ENCODE measurements around the gene FOXE3.

The FOXE3 gene

GRCh38 chr1:47442842-47443529 lies 26.9 kb downstream of the FOXE3 start:
- Histone ChIP-seq H3K27ac (no peak overlapping the region), H3K4me3 (no peak overlapping the region)
- DNase-seq (ENCODE audit: low spot score) = no peak
- no peak for TF ChIP-seq CTCF (IDR thresholded peaks at IDR 0.05)

- no peak for TF ChIP-seq CTCF (IDR thresholded peaks at IDR 0.05)
- peak overlapping the region; percentile 58 for H3K4me3 ChIP-seq
- H3K27ac ChIP-seq = no peak overlapping the region
- DNase-seq (ENCODE audit: low spot score) = no peak
These were observed 27.6 kb downstream of the FOXE3 start for GRCh38 chr1:47443530-47444296.

- no peak overlapping the region for H3K27ac ChIP-seq
- no peak for TF ChIP-seq CTCF (IDR thresholded peaks at IDR 0.05)
- no peak for DNase-seq (ENCODE audit: low spot score)
- H3K4me3 ChIP-seq = peak overlapping the region; percentile 58
These were observed 28.1 kb downstream of the FOXE3 start for GRCh38 chr1:47444297-47444561.

- no peak for DNase-seq (ENCODE audit: low spot score)
- H3K27ac ChIP-seq = no peak overlapping the region
- no peak for TF ChIP-seq CTCF (IDR thresholded peaks at IDR 0.05)
- H3K4me3 ChIP-seq = peak overlapping the region; percentile 58
These were observed 28.7 kb downstream of the FOXE3 start for GRCh38 chr1:47444562-47445465.

- no peak overlapping the region for H3K4me3 ChIP-seq
- H3K27ac ChIP-seq = no peak overlapping the region
- no peak for TF ChIP-seq CTCF (IDR thresholded peaks at IDR 0.05)
- DNase-seq (ENCODE audit: low spot score) = no peak
These were observed 29.9 kb downstream of the FOXE3 start for GRCh38 chr1:47445823-47446550.

- TF ChIP-seq CTCF (IDR thresholded peaks at IDR 0.05) = no peak
- Histone ChIP-seq H3K27ac (no peak overlapping the region), H3K4me3 (no peak overlapping the region)
These were observed 32.6 kb downstream of the FOXE3 start for GRCh38 chr1:47448462-47449222.

More at GRCh38 chr1:47448462-47449222, 32.6 kb downstream of the FOXE3 start:
- no peak for DNase-seq (ENCODE audit: low spot score)
